ENCODE results near the gene DCANP1. TPM values are rescaled to one million over a fixed set of nuclear protein-coding genes. Genes with fewer than 3 reads are reported as not detected.

DCANP1 gene
- total RNA-seq, 3 donors from 2014 or later (not counting 1 experiment from before 2014, with no cell fraction given) = 0.07 TPM; not detected in 2

- Histone ChIP-seq H3K4me3 (ENCODE audit: low read length) (no peak overlapping the region), H3K36me3 (ENCODE audit: control insufficient read depth, insufficient read depth, low read length) (no peaks in the 10 kb centered on the region), H3K9me3 (ENCODE audit: control insufficient read depth, insufficient read depth, low read length) (no peaks in the 10 kb centered on the region), H3K27me3 (ENCODE audit: control insufficient read depth, insufficient read depth, low read length) (no peaks in the 10 kb centered on the region), H3K27ac (ENCODE audit: low read length) (no peak overlapping the region), H3K4me1 (ENCODE audit: control insufficient read depth, insufficient read depth, low read length) (peaks cover 23% of the 10 kb centered on the region)
- H3K4me3 Mint-ChIP-seq = no peak overlapping the region
- peaks cover 8 to 12% of the 10 kb centered on the region in 2 donors for H3K27me3 Mint-ChIP-seq (ENCODE audit: low read depth in 2 of 2)
- H3K36me3 Mint-ChIP-seq = no peaks in the 10 kb centered on the region
- no peaks in the 10 kb centered on the region for H3K9me3 Mint-ChIP-seq
- intact Hi-C loops (cut with micrococcal nuclease) = no loop called here
- no peak for ATAC-seq
- no peak for TF ChIP-seq CTCF (IDR thresholded peaks at IDR 0.05)
- 74% methylated on average over 14 of the region's 14 CpGs for WGBS (ENCODE audit: insufficient coverage)
- no peak for DNase-seq
- peaks cover 9 to 11% of the 10 kb centered on the region in 2 donors for H3K4me1 Mint-ChIP-seq
- no peak overlapping the region for H3K27ac Mint-ChIP-seq
Measured at GRCh38 chr5:135445306-135445985, 1.7 kb downstream of the DCANP1 start.

GRCh38 chr5:135444881-135445280 lies 2.3 kb downstream of the DCANP1 start:
- H3K27ac ChIP-seq (ENCODE audit: low read length) = no peak overlapping the region
- H3K4me1 ChIP-seq (ENCODE audit: control insufficient read depth, insufficient read depth, low read length) = peaks cover 23% of the 10 kb centered on the region
- intact Hi-C loops (cut with micrococcal nuclease) = no loop called here
- no peaks in the 10 kb centered on the region for H3K36me3 ChIP-seq (ENCODE audit: control insufficient read depth, insufficient read depth, low read length)
- no peak for TF ChIP-seq CTCF (IDR thresholded peaks at IDR 0.05)
- Mint-ChIP-seq H3K36me3 (no peaks in the 10 kb centered on the region), H3K9me3 (no peaks in the 10 kb centered on the region), H3K27ac (no peak overlapping the region), H3K27me3 (ENCODE audit: low read depth in 2 of 2) (peaks cover 8 to 12% of the 10 kb centered on the region in 2 donors), H3K4me3 (no peak overlapping the region), H3K4me1 (peaks cover 9 to 11% of the 10 kb centered on the region in 2 donors)
- DNase-seq (no peak), ATAC-seq (no peak)
- WGBS (ENCODE audit: insufficient coverage) = 91% methylated on average over 6 of the region's 6 CpGs
- no peak overlapping the region for H3K4me3 ChIP-seq (ENCODE audit: low read length)
- H3K9me3 ChIP-seq (ENCODE audit: control insufficient read depth, insufficient read depth, low read length) = no peaks in the 10 kb centered on the region
- no peaks in the 10 kb centered on the region for H3K27me3 ChIP-seq (ENCODE audit: control insufficient read depth, insufficient read depth, low read length)

GRCh38 chr5:135444360-135444759 lies 2.8 kb downstream of the DCANP1 start:
- intact Hi-C loops (cut with micrococcal nuclease) = no loop called here
- no peak overlapping the region for H3K4me3 Mint-ChIP-seq
- TF ChIP-seq CTCF (IDR thresholded peaks at IDR 0.05) = no peak
- no peak overlapping the region for H3K27ac Mint-ChIP-seq
- DNase-seq = no peak
- no peaks in the 10 kb centered on the region for H3K9me3 Mint-ChIP-seq
- 45% methylated on average over 13 of the region's 13 CpGs for WGBS (ENCODE audit: insufficient coverage)
- Histone ChIP-seq H3K36me3 (ENCODE audit: control insufficient read depth, insufficient read depth, low read length) (no peaks in the 10 kb centered on the region), H3K27ac (ENCODE audit: low read length) (no peak overlapping the region), H3K27me3 (ENCODE audit: control insufficient read depth, insufficient read depth, low read length) (no peaks in the 10 kb centered on the region), H3K4me1 (ENCODE audit: control insufficient read depth, insufficient read depth, low read length) (peaks cover 23% of the 10 kb centered on the region), H3K4me3 (ENCODE audit: low read length) (no peak overlapping the region), H3K9me3 (ENCODE audit: control insufficient read depth, insufficient read depth, low read length) (no peaks in the 10 kb centered on the region)
- peak in 2 of 3 donors; percentile 49 to 86 for ATAC-seq
- peaks cover 9 to 11% of the 10 kb centered on the region in 2 donors for H3K4me1 Mint-ChIP-seq
- H3K27me3 Mint-ChIP-seq (ENCODE audit: low read depth in 2 of 2) = peaks cover 8 to 9% of the 10 kb centered on the region in 2 donors
- no peaks in the 10 kb centered on the region for H3K36me3 Mint-ChIP-seq

Measured in natural killer cell (primary cell).